H9 (cell line): ENCODE results near the gene ANKRD16. TPM values are rescaled to one million over a fixed set of nuclear protein-coding genes. Genes with fewer than 3 reads are reported as not detected.

Experiments
- DNase-seq: peaks from one replicate; pipeline ENCODE4 v3.0.0-alpha.2; 2017
- H2AFZ ChIP-seq: one replicate; pipeline ENCODE4 v1.6.1; 2013; ENCODE audit warnings: mild to moderate bottlenecking, low read length, control low read depth, moderate library complexity
- H2AK5ac ChIP-seq: 2 replicates; pipeline ENCODE4 v1.6.1; 2013; ENCODE audit warnings: low read length, control low read depth, mixed read lengths; ENCODE audit not compliant: insufficient read length
- H2BK120ac ChIP-seq: one replicate; pipeline ENCODE4 v1.6.1; 2013; ENCODE audit warnings: low read depth, mild to moderate bottlenecking, low read length, control low read depth, inconsistent platforms; ENCODE audit not compliant: poor library complexity, severe bottlenecking
- H2BK12ac ChIP-seq: 2 replicates; pipeline ENCODE4 v1.6.1; 2013; ENCODE audit warnings: low read length, control low read depth, mixed read lengths, low read depth; ENCODE audit not compliant: insufficient read length
- H2BK15ac ChIP-seq: 2 replicates; pipeline ENCODE4 v1.6.1; 2013; ENCODE audit warnings: low read depth, low read length, control low read depth
- H2BK20ac ChIP-seq: one replicate; pipeline ENCODE4 v1.6.1; 2013; ENCODE audit warnings: low read depth, mild to moderate bottlenecking, low read length, control low read depth, inconsistent platforms; ENCODE audit not compliant: poor library complexity, severe bottlenecking
- H2BK5ac ChIP-seq: 2 replicates; pipeline ENCODE4 v1.6.1; 2013; ENCODE audit warnings: low read length, control low read depth, mixed read lengths; ENCODE audit not compliant: insufficient read length
- H3K14ac ChIP-seq: 2 replicates; pipeline ENCODE4 v1.6.1; 2013; ENCODE audit warnings: low read length, control low read depth; ENCODE audit not compliant: insufficient read depth
- H3K18ac ChIP-seq: 2 replicates; pipeline ENCODE4 v1.6.1; 2013; ENCODE audit warnings: low read depth, mild to moderate bottlenecking, mixed read lengths, low read length, control low read depth; ENCODE audit not compliant: insufficient read length
- H3K23ac ChIP-seq: 2 replicates; pipeline ENCODE4 v1.6.1; 2013; ENCODE audit warnings: low read length, control low read depth, mixed read lengths, low read depth; ENCODE audit not compliant: insufficient read length
- H3K23me2 ChIP-seq: 2 replicates; pipeline ENCODE4 v1.6.1; 2013; ENCODE audit warnings: low read depth, mild to moderate bottlenecking, mixed read lengths, low read length, control low read depth; ENCODE audit not compliant: insufficient read length, poor library complexity, severe bottlenecking
- H3K27ac ChIP-seq: 2 replicates; pipeline ENCODE4 v1.5.1; 2013; ENCODE audit warnings: low read length, control low read depth, mixed read lengths, low read depth; ENCODE audit not compliant: insufficient read length
- H3K27me3 ChIP-seq: 2 replicates; pipeline ENCODE4 v1.6.1; 2013; ENCODE audit warnings: low read length, control low read depth, inconsistent platforms; ENCODE audit not compliant: insufficient read depth
- H3K4ac ChIP-seq: 2 replicates; pipeline ENCODE4 v1.6.1; 2013; ENCODE audit warnings: low read depth, mild to moderate bottlenecking, control low read depth, inconsistent platforms, low read length, moderate library complexity
- H3K4me1 ChIP-seq: 2 replicates; pipeline ENCODE4 v1.6.1; 2013; ENCODE audit warnings: low read length, control low read depth, inconsistent platforms; ENCODE audit not compliant: insufficient read depth
- H3K4me2 ChIP-seq: 2 replicates; pipeline ENCODE4 v1.6.1; 2013; ENCODE audit warnings: low read length, control low read depth, mixed read lengths; ENCODE audit not compliant: insufficient read length, insufficient read depth
- H3K56ac ChIP-seq: 2 replicates; pipeline ENCODE4 v1.6.1; 2013; ENCODE audit warnings: low read depth, mild to moderate bottlenecking, mixed read lengths, low read length, control low read depth; ENCODE audit not compliant: insufficient read length
- H3K79me1 ChIP-seq: 2 replicates; pipeline ENCODE4 v1.6.1; 2013; ENCODE audit warnings: low read depth, mild to moderate bottlenecking, moderate library complexity, low read length, control low read depth, inconsistent platforms; ENCODE audit not compliant: insufficient read depth, poor library complexity, severe bottlenecking
- H3K79me2 ChIP-seq: 2 replicates; pipeline ENCODE4 v1.6.1; 2013; ENCODE audit warnings: low read length, control low read depth, inconsistent platforms; ENCODE audit not compliant: insufficient read depth
- H3K9ac ChIP-seq: 2 replicates; pipeline ENCODE4 v1.6.1; 2013; ENCODE audit warnings: low read length, control low read depth, mixed read lengths; ENCODE audit not compliant: insufficient read length; ENCODE audit errors: extremely low read depth
- H3K9me3 ChIP-seq: one replicate; pipeline ENCODE4 v1.6.1; 2013; ENCODE audit warnings: low read depth, low read length, inconsistent platforms; ENCODE audit not compliant: control insufficient read depth
- H3T11ph ChIP-seq: one replicate; pipeline ENCODE4 v1.6.1; 2013; ENCODE audit warnings: mild to moderate bottlenecking, low read length, control low read depth, inconsistent platforms
- H4K20me1 ChIP-seq: one replicate; pipeline ENCODE4 v1.6.1; 2013; ENCODE audit not compliant: control insufficient read depth, insufficient read length, insufficient read depth
- H4K5ac ChIP-seq: 2 replicates; pipeline ENCODE4 v1.6.1; 2013; ENCODE audit warnings: low read depth, mild to moderate bottlenecking, mixed read lengths, low read length, control low read depth; ENCODE audit not compliant: insufficient read length
- H4K8ac ChIP-seq: replicated peaks from 2 replicates; pipeline ENCODE4 v1.6.1; 2013; ENCODE audit warnings: low read length, control low read depth, mixed read lengths, low read depth; ENCODE audit not compliant: insufficient read length
- H4K91ac ChIP-seq: 2 replicates; pipeline ENCODE4 v1.6.1; 2013; ENCODE audit warnings: low read depth, mild to moderate bottlenecking, moderate library complexity, mixed read lengths, low read length, control low read depth; ENCODE audit not compliant: insufficient read length
- H3K27ac Mint-ChIP-seq, 3 experiments: 2 replicates in 2 of 3; 3 replicates in 1 of 3; pipeline ENCODE4 v1.8.0; 2020 to 2021; ENCODE audit warnings: mixed read lengths in 3 of 3, mild to moderate bottlenecking in 1 of 3, moderate library complexity in 1 of 3
- H3K27me3 Mint-ChIP-seq: 2 replicates; pipeline ENCODE4 v1.8.0; 2021; ENCODE audit warnings: low read depth, mild to moderate bottlenecking, moderate library complexity, mixed read lengths
- H3K36me3 Mint-ChIP-seq, 3 experiments: 2 replicates in 2 of 3; 3 replicates in 1 of 3; pipeline ENCODE4 v1.8.0; 2020 to 2021; ENCODE audit warnings: low read depth in 3 of 3, mixed read lengths in 3 of 3; ENCODE audit not compliant: insufficient read depth in 1 of 3
- H3K4me1 Mint-ChIP-seq, 2 experiments: 2 replicates each; pipeline ENCODE4 v1.8.0; 2020; ENCODE audit warnings: mixed read lengths in 2 of 2
- H3K4me3 Mint-ChIP-seq, 2 experiments: 2 replicates in 1 of 2; 3 replicates in 1 of 2; pipeline ENCODE4 v1.8.0; 2020 to 2021; ENCODE audit warnings: mild to moderate bottlenecking in 2 of 2, mixed read lengths in 2 of 2, moderate library complexity in 1 of 2
- H3K9me3 Mint-ChIP-seq, 2 experiments: 2 replicates in 1 of 2; 3 replicates in 1 of 2; pipeline ENCODE4 v1.8.0; 2020; ENCODE audit warnings: mild to moderate bottlenecking in 2 of 2, mixed read lengths in 2 of 2, moderate library complexity in 1 of 2
- CTCF ChIP-seq: fragments of 200-600 bp; sonication (generic); conservative IDR thresholded peaks from 3 replicates; pipeline ENCODE4 v1.8.0; 2021; ENCODE audit warnings: antibody characterized with exemption, mild to moderate bottlenecking
- WGBS: extraction: QIAGEN DNeasy Blood & Tissue Kit; methylation state at CpG from one replicate; pipeline ENCODE4 v1.1.7; 2013; ENCODE audit warnings: missing lambda C conversion rate, low lambda C conversion rate, mixed read lengths; ENCODE audit not compliant: insufficient read length; ENCODE audit errors: extremely low coverage; 5-methylcytosine and 5-hydroxymethylcytosine counted together
- total RNA-seq: library from RNA; stranded (reverse); gene quantifications from 2 replicates; pipeline ENCODE4 v1.2.1, GENCODE V29; 2021

ANKRD16 gene
- total RNA-seq, 1 experiment from 2014 or later: 11.4 TPM

- no peak overlapping the region for H2BK15ac ChIP-seq
- no peak for DNase-seq
- no peaks in the 10 kb centered on the region for H3K9me3 Mint-ChIP-seq
- no peak overlapping the region for H2AFZ ChIP-seq
- no peak overlapping the region for H4K5ac ChIP-seq
- no peak overlapping the region for H3K4me3 Mint-ChIP-seq
- no peak overlapping the region for H2BK20ac ChIP-seq
- peak overlapping the region in 2 of 3 experiments; percentile 84 to 88; a peak in 3 of 7 replicates for H3K27ac Mint-ChIP-seq
- no peak overlapping the region for H3K56ac ChIP-seq
- no peak overlapping the region for H3K27ac ChIP-seq
- TF ChIP-seq CTCF: no peak
- no peaks in the 10 kb centered on the region for H3K27me3 ChIP-seq
- H3K9ac ChIP-seq: no peak overlapping the region
- no peak overlapping the region for H4K91ac ChIP-seq
- no CpG with 5 or more reads among the region's 18 CpGs for WGBS
- no peaks in the 10 kb centered on the region for H3K23me2 ChIP-seq
- H3K4me2 ChIP-seq: no peak overlapping the region
- no peak overlapping the region for H2BK5ac ChIP-seq
- no peak overlapping the region for H2AK5ac ChIP-seq
- H3K4me1 Mint-ChIP-seq: no peaks in the 10 kb centered on the region
- peaks cover 3% of the 10 kb centered on the region; the same call in 1 of the 2 replicates for H3K79me2 ChIP-seq
- peaks cover 16 to 38% (median 30%) of the 10 kb centered on the region in 3 experiments; a peak in 6 of 7 replicates for H3K36me3 Mint-ChIP-seq
- H4K8ac ChIP-seq: no peak overlapping the region
- H3K79me1 ChIP-seq: no peaks in the 10 kb centered on the region
- no peaks in the 10 kb centered on the region for H3K9me3 ChIP-seq
- no peak overlapping the region for H3T11ph ChIP-seq
- no peaks in the 10 kb centered on the region for H3K4me1 ChIP-seq
- no peak overlapping the region for H2BK120ac ChIP-seq
- H3K4ac ChIP-seq: no peak overlapping the region
- no peak overlapping the region for H2BK12ac ChIP-seq
- no peak overlapping the region for H3K18ac ChIP-seq
- no peaks in the 10 kb centered on the region for H4K20me1 ChIP-seq
- no peak overlapping the region for H3K23ac ChIP-seq
- no peaks in the 10 kb centered on the region for H3K27me3 Mint-ChIP-seq
- no peak overlapping the region for H3K14ac ChIP-seq
Observed at GRCh38 chr10:5902511-5903274, 13.0 kb upstream of the ANKRD16 start.
